Measurements from ENCODE around the gene CCM2L. TPM values are rescaled to one million over a fixed set of nuclear protein-coding genes. Genes with fewer than 3 reads are reported as not detected.

The CCM2L gene
- total and polyA plus RNA-seq, 2 of the 4 experiments (the other 2 are of a cell fraction), result not detected

GRCh38 chr20:31991339-31991705 lies 18.9 kb upstream of the CCM2L start:
- TF ChIP-seq NFE2L2 (IDR thresholded peaks at IDR 0.05; ENCODE audit: low read depth, low read length) (no peak), USF2 (IDR thresholded peaks at IDR 0.05; ENCODE audit: low read depth, low read length) (no peak), CHD1 (IDR thresholded peaks at IDR 0.05; ENCODE audit: low read depth, low read length) (no peak), MXI1 (IDR thresholded peaks at IDR 0.05; ENCODE audit: borderline replicate concordance, low read depth, low read length) (no peak), CEBPB (IDR thresholded peaks at IDR 0.05; ENCODE audit: low read depth, low read length) (no peak), CTCF (conservative IDR thresholded peaks at IDR 0.05; ENCODE audit: low read depth, low read length) (no peak), MAFK (IDR thresholded peaks at IDR 0.05; ENCODE audit: low read depth, low read length) (no peak), ELK1 (IDR thresholded peaks at IDR 0.05; ENCODE audit: borderline replicate concordance, low read depth, low read length) (no peak), RAD21 (IDR thresholded peaks at IDR 0.05; ENCODE audit: low read length) (no peak), RFX5 (IDR thresholded peaks at IDR 0.05; ENCODE audit: low read depth, low read length) (no peak), FOS (IDR thresholded peaks at IDR 0.05; ENCODE audit: low read depth, low read length) (no peak)
- Histone ChIP-seq H2BK120ac (ENCODE audit: low read depth, low read length) (no peak overlapping the region), H2AK9ac (replicated peaks; ENCODE audit: low read depth, low read length, poor library complexity) (no peak overlapping the region), H4K8ac (ENCODE audit: low read depth in 2 of 2, low read length in 2 of 2) (no peak overlapping the region), H3K79me1 (ENCODE audit: low read depth in 1 of 2, low read length in 2 of 2) (no peaks in the 10 kb centered on the region), H3K4me3 (ENCODE audit: insufficient read depth, low read depth, low read length) (no peak overlapping the region), H3K27me3 (ENCODE audit: control insufficient read depth, insufficient read depth, low read length) (peaks cover 50% of the 10 kb centered on the region), H3K9me1 (ENCODE audit: insufficient read depth, low read length) (no peaks in the 10 kb centered on the region; the same call in 1 of the 2 replicates), H3K4me2 (ENCODE audit: low read depth, low read length) (no peak overlapping the region), H3K56ac (ENCODE audit: extremely low read depth, insufficient read depth, low read length) (no peak overlapping the region), H3K4ac (ENCODE audit: low read depth, low read length) (no peak overlapping the region), H2AFZ (replicated peaks; ENCODE audit: low read length, poor library complexity) (no peak overlapping the region), H3K36me3 (ENCODE audit: control insufficient read depth, insufficient read depth, low read length) (no peaks in the 10 kb centered on the region), H3K9ac (ENCODE audit: low read depth, low read length) (no peak overlapping the region), H2BK15ac (ENCODE audit: low read depth, low read length) (no peak overlapping the region), H4K91ac (ENCODE audit: insufficient read depth, low read depth, low read length) (no peak overlapping the region), H2BK5ac (ENCODE audit: low read depth, low read length, poor library complexity, severe bottlenecking) (no peak overlapping the region), H4K20me1 (ENCODE audit: insufficient read depth, low read length) (no peaks in the 10 kb centered on the region), H3K23ac (ENCODE audit: low read depth, low read length) (no peak overlapping the region), H3K18ac (ENCODE audit: low read depth, low read length) (no peak overlapping the region), H2BK20ac (ENCODE audit: low read depth, low read length) (no peak overlapping the region), H2AK5ac (ENCODE audit: low read depth, low read length) (no peak overlapping the region), H3K4me1 (ENCODE audit: control insufficient read depth, insufficient read depth, low read length) (no peaks in the 10 kb centered on the region), H3K14ac (replicated peaks; ENCODE audit: low read depth, low read length) (no peak overlapping the region), H3K9me3 (ENCODE audit: control insufficient read depth, insufficient read depth, low read length) (no peaks in the 10 kb centered on the region), H3K27ac (ENCODE audit: insufficient read depth, low read length) (no peak overlapping the region), H4K5ac (ENCODE audit: low read depth, low read length) (no peak overlapping the region)
- ChIA-PET POLR2A (ENCODE audit: unreplicated experiment) (no interaction called here), CTCF (no interaction called here)
- WGBS, 2 experiments (ENCODE audit: extremely low coverage in 2 of 2, insufficient read length in 1 of 2), result no CpG with 5 or more reads among the region's 1 CpG
- intact Hi-C loops (cut with micrococcal nuclease), result no loop called here
- DNase-seq, result no peak
- in situ Hi-C loops (cut with MboI; ENCODE audit: low sequenced_read_pairs), result no loop called here
- ATAC-seq (ENCODE audit: low read depth), result no peak
- BruUV-seq (replicated peaks), result no TSS peak
- dilution Hi-C loops (cut with HindIII; ENCODE audit: low sequenced_read_pairs, unreplicated experiment), result no loop called here
